ENCODE results near the gene MXI1. TPM values are rescaled to one million over a fixed set of nuclear protein-coding genes. Genes with fewer than 3 reads are reported as not detected.

Gene MXI1
- total and polyA plus RNA-seq, 2 of the 4 experiments (the other 2 are of a cell fraction), result 7.2 to 11.8 TPM

- peak overlapping the region; percentile 43 for H3K4ac ChIP-seq (ENCODE audit: low read depth, low read length)
- no peak overlapping the region for H2AK9ac ChIP-seq (replicated peaks; ENCODE audit: low read depth, low read length, poor library complexity)
- peak overlapping the region; percentile 28 for H2BK20ac ChIP-seq (ENCODE audit: low read depth, low read length)
- no peaks in the 10 kb centered on the region for H3K79me1 ChIP-seq (ENCODE audit: low read depth in 1 of 2, low read length in 2 of 2)
- H3K27me3 ChIP-seq (ENCODE audit: control insufficient read depth, insufficient read depth, low read length), result no peaks in the 10 kb centered on the region
- no peak overlapping the region for H4K5ac ChIP-seq (ENCODE audit: low read depth, low read length)
- peak overlapping the region; percentile 60 for H2AFZ ChIP-seq (replicated peaks; ENCODE audit: low read length, poor library complexity)
- intact Hi-C loops (cut with micrococcal nuclease), result loop anchor here (1.0 kb wide), 1 partner anchor 18 kb away; no protein-coding TSS in a partner anchor
- H3K4me1 ChIP-seq (ENCODE audit: control insufficient read depth, insufficient read depth, low read length), result peaks cover 9% of the 10 kb centered on the region
- peak overlapping the region; percentile 4; the same call in 1 of the 2 replicates for H3K18ac ChIP-seq (ENCODE audit: low read depth, low read length)
- 0 out of 2 replicates have a peak, but pooled peaks have one; percentile 5 for ATAC-seq (ENCODE audit: low read depth)
- no peak overlapping the region for H3K56ac ChIP-seq (ENCODE audit: extremely low read depth, insufficient read depth, low read length)
- dilution Hi-C loops (cut with HindIII; ENCODE audit: low sequenced_read_pairs, unreplicated experiment), result no loop called here
- WGBS, 2 experiments (ENCODE audit: extremely low coverage in 2 of 2, insufficient read length in 1 of 2), result no CpG with 5 or more reads among the region's 7 CpGs
- H4K8ac ChIP-seq (ENCODE audit: low read depth in 2 of 2, low read length in 2 of 2), result peak overlapping the region in 1 of 2 experiments; percentile 9; a peak in 3 of 4 replicates
- BruUV-seq (replicated peaks), result no TSS peak
- H3K14ac ChIP-seq (replicated peaks; ENCODE audit: low read depth, low read length), result peak overlapping the region; percentile 64
- no peaks in the 10 kb centered on the region for H3K36me3 ChIP-seq (ENCODE audit: control insufficient read depth, insufficient read depth, low read length)
- TF ChIP-seq USF2 (IDR thresholded peaks at IDR 0.05; ENCODE audit: low read depth, low read length) (no peak), CTCF (conservative IDR thresholded peaks at IDR 0.05; ENCODE audit: low read depth, low read length) (no peak), BHLHE40 (IDR thresholded peaks at IDR 0.05; ENCODE audit: low read depth, low read length) (no peak)
- peak overlapping the region; percentile 23 for H4K91ac ChIP-seq (ENCODE audit: insufficient read depth, low read depth, low read length)
- peak overlapping the region; percentile 34; the same call in 1 of the 2 replicates for H2BK120ac ChIP-seq (ENCODE audit: low read depth, low read length)
- no peaks in the 10 kb centered on the region for H4K20me1 ChIP-seq (ENCODE audit: insufficient read depth, low read length)
- no peak for DNase-seq
- H3K4me2 ChIP-seq (ENCODE audit: low read depth, low read length), result peak overlapping the region; percentile 22
- no peak overlapping the region for H3K9ac ChIP-seq (ENCODE audit: low read depth, low read length)
- H2BK15ac ChIP-seq (ENCODE audit: low read depth, low read length), result 0 out of 3 replicates have a peak overlapping the region, but pooled peaks have one; percentile 18
- peak overlapping the region; percentile 10 for H2BK5ac ChIP-seq (ENCODE audit: low read depth, low read length, poor library complexity, severe bottlenecking)
- H3K4me3 ChIP-seq (ENCODE audit: insufficient read depth, low read depth, low read length), result no peak overlapping the region
- H3K23ac ChIP-seq (ENCODE audit: low read depth, low read length), result no peak overlapping the region; the same call in 1 of the 2 replicates
- CTCF ChIA-PET, result interaction anchor here (1.5 to 1.6 kb wide), 2 partner anchors 9 to 11 kb away, joined by 4 to 6 read pairs; no protein-coding TSS in a partner anchor
- H2AK5ac ChIP-seq (ENCODE audit: low read depth, low read length), result peak overlapping the region; percentile 52
- peak overlapping the region; percentile 18; the same call in 1 of the 2 replicates for H3K27ac ChIP-seq (ENCODE audit: insufficient read depth, low read length)
- H3K9me3 ChIP-seq (ENCODE audit: control insufficient read depth, insufficient read depth, low read length), result peaks cover 7% of the 10 kb centered on the region
- H3K9me1 ChIP-seq (ENCODE audit: insufficient read depth, low read length), result peaks cover 13% of the 10 kb centered on the region
- in situ Hi-C loops (cut with MboI; ENCODE audit: low sequenced_read_pairs), result no loop called here
- POLR2A ChIA-PET (ENCODE audit: unreplicated experiment), result no interaction called here
These were observed 128.1 kb downstream of the MXI1 start for GRCh38 chr10:110335314-110336064.
